PC-9 (cell line): ENCODE measurements around the gene KMT2D.

Experiments used
- EZH2 ChIP-seq: fragments of 200-600 bp; sonication (generic); IDR thresholded peaks from 2 replicates; pipeline ENCODE4 v1.8.0; 2017; ENCODE audit warnings: antibody characterized with exemption, low read depth
- TF ChIP-seq, protein P1 (sequence below): fragments of 200-600 bp; sonication (generic); conservative IDR thresholded peaks from 2 replicates; pipeline ENCODE4 v1.6.1; 2017; ENCODE audit warnings: mixed run types, antibody characterized with exemption, mild to moderate bottlenecking, moderate library complexity

DNA sequence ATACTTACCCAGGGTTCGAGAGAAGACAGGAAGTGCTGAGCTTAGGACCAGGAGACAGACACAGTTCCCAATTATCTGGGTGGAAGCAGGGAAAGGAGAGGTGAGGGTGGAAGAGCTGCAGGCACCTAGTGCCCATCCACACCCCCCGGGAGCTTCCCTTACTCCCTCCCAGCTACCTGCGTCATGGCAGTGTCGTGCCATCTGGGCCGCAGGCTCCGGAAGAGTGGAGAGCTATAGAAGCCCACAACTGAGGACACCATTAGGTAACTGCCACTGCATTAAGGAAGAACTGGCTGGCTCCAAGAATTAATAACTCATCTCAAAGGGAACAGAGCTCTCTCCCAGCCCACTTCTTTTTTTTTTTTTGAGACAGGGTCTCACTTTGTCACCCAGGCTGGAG lies 39.8 kb upstream of the KMT2D start:
- TF ChIP-seq, protein P1, sequence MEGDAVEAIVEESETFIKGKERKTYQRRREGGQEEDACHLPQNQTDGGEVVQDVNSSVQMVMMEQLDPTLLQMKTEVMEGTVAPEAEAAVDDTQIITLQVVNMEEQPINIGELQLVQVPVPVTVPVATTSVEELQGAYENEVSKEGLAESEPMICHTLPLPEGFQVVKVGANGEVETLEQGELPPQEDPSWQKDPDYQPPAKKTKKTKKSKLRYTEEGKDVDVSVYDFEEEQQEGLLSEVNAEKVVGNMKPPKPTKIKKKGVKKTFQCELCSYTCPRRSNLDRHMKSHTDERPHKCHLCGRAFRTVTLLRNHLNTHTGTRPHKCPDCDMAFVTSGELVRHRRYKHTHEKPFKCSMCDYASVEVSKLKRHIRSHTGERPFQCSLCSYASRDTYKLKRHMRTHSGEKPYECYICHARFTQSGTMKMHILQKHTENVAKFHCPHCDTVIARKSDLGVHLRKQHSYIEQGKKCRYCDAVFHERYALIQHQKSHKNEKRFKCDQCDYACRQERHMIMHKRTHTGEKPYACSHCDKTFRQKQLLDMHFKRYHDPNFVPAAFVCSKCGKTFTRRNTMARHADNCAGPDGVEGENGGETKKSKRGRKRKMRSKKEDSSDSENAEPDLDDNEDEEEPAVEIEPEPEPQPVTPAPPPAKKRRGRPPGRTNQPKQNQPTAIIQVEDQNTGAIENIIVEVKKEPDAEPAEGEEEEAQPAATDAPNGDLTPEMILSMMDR, result no peak
- TF ChIP-seq EZH2, result no peak
